Astrocyte of the spinal cord (primary cell): ENCODE data around the gene PAPLN.
A peak's percentile ranks its signal among the peaks of the same experiment; 100 is the strongest.

Experiments used
- DNase-seq: peaks from one replicate; pipeline ENCODE4 v3.0.0; 2011; ENCODE audit warnings: low read depth, low spot score
- H3K4me3 ChIP-seq: 2 replicates; pipeline ENCODE4 v1.5.1; 2011; ENCODE audit warnings: low read depth, mild to moderate bottlenecking, low read length, moderate library complexity
- in situ Hi-C: cut with HindIII; loops from 2 replicates; pipeline ENCODE4 v1.10.0; 2017; ENCODE audit warnings: low sequenced_read_pairs
- TF ChIP-seq, protein P1 (sequence below): IDR thresholded peaks from 2 replicates; pipeline ENCODE4 v1.5.1; 2012; ENCODE audit warnings: low read depth, mild to moderate bottlenecking, low read length, inconsistent platforms

PAPLN gene

DNA sequence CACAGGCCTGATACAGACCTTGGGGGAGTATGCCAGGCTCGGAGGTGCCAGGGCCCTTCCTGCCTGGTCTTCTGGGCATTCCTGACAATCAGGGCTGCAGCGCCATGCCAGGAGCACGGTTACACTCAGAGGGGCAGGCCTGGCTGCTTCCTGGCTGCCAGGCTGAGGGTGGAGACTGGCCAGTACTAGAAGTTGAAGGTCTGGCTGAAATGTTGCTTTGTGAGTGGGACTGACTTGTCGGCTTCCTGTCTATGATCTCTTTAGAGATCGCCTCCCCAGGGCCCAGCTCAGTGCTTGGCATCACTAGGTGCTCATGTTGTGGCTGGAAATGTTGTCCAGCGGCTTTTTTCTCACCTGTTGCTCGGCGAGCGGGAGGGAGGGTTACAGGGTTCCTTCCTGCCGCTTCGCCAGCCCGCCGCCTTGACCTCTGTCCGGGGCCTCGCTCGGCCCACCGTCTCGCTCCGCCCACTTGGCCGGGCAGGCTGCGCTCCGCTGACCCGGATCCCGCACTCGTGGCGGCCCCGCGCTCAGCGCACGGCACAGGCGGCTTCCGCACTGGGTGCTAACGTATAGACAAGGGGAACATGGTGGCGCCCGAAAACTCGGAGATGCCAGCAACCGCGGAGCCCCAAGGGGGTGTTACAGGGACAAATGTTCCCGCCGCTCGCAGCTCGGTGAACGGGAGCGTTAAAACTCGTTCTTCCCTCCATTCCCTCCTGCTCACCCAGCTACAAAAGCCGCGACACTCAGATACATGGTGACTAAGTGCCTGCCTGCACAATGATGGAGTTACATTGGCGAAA is 32.6 kb downstream of the PAPLN start:
- TF ChIP-seq, protein P1, sequence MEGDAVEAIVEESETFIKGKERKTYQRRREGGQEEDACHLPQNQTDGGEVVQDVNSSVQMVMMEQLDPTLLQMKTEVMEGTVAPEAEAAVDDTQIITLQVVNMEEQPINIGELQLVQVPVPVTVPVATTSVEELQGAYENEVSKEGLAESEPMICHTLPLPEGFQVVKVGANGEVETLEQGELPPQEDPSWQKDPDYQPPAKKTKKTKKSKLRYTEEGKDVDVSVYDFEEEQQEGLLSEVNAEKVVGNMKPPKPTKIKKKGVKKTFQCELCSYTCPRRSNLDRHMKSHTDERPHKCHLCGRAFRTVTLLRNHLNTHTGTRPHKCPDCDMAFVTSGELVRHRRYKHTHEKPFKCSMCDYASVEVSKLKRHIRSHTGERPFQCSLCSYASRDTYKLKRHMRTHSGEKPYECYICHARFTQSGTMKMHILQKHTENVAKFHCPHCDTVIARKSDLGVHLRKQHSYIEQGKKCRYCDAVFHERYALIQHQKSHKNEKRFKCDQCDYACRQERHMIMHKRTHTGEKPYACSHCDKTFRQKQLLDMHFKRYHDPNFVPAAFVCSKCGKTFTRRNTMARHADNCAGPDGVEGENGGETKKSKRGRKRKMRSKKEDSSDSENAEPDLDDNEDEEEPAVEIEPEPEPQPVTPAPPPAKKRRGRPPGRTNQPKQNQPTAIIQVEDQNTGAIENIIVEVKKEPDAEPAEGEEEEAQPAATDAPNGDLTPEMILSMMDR: no peak
- in situ Hi-C loops: no loop called here
- peak overlapping the region; percentile 20 for H3K4me3 ChIP-seq
- peak; percentile 35 for DNase-seq

GRCh38 chr14:73272393-73272792 is 35.1 kb downstream of the PAPLN start:
- in situ Hi-C loops: no loop called here
- TF ChIP-seq, protein P1: no peak
- H3K4me3 ChIP-seq: no peak overlapping the region
- DNase-seq: no peak

GRCh38 chr14:73273799-73274198 is 36.5 kb downstream of the PAPLN start:
- TF ChIP-seq, protein P1: no peak
- in situ Hi-C loops: no loop called here
- no peak overlapping the region for H3K4me3 ChIP-seq
- DNase-seq: no peak

- DNase-seq: no peak
- no peak overlapping the region for H3K4me3 ChIP-seq
- TF ChIP-seq, protein P1: no peak
- in situ Hi-C loops: loop anchor here (25.0 kb wide), 1 partner anchor 185 kb away; the partner anchor contains the start of gene NUMB
These were observed 39.5 kb downstream of the PAPLN start for GRCh38 chr14:73276836-73277235.

- no peak for DNase-seq
- TF ChIP-seq, protein P1: no peak
- in situ Hi-C loops: loop anchor here (25.0 kb wide), 1 partner anchor 185 kb away; the partner anchor contains the start of gene NUMB
- no peak overlapping the region for H3K4me3 ChIP-seq
These were observed 40.1 kb downstream of the PAPLN start for GRCh38 chr14:73277376-73277775.

- H3K4me3 ChIP-seq: no peak overlapping the region
- TF ChIP-seq, protein P1: no peak
- in situ Hi-C loops: loop anchor here (25.0 kb wide), 1 partner anchor 181 kb away; the partner anchor contains the start of gene NUMB
- DNase-seq: no peak
These were observed 43.6 kb downstream of the PAPLN start for GRCh38 chr14:73280903-73281302.
